ENCODE measurements around the gene PSMB1. TPM values are rescaled to one million over a fixed set of nuclear protein-coding genes. Genes with fewer than 3 reads are reported as not detected.
"Not testable (repeated sequence)": the region's sequence is repeated elsewhere in the genome, so short reads cannot be mapped to it uniquely, and the experiment has no call there.

Gene PSMB1
- polyA plus RNA-seq, 3 donors: 225 to 241 (median 239) TPM

GRCh38 chr6:170504479-170504878 lies 48.6 kb downstream of the PSMB1 start:
- DNase-seq (ENCODE audit: low read depth in 3 of 3, low spot score in 2 of 3): no peak

- DNase-seq (ENCODE audit: low read depth in 3 of 3, low spot score in 2 of 3): no peak
These were observed 49.7 kb downstream of the PSMB1 start for GRCh38 chr6:170503414-170503761.

GRCh38 chr6:170502733-170503413 lies 50.2 kb downstream of the PSMB1 start:
- DNase-seq (ENCODE audit: low read depth in 3 of 3, low spot score in 2 of 3): not testable (repeated sequence)

DNA sequence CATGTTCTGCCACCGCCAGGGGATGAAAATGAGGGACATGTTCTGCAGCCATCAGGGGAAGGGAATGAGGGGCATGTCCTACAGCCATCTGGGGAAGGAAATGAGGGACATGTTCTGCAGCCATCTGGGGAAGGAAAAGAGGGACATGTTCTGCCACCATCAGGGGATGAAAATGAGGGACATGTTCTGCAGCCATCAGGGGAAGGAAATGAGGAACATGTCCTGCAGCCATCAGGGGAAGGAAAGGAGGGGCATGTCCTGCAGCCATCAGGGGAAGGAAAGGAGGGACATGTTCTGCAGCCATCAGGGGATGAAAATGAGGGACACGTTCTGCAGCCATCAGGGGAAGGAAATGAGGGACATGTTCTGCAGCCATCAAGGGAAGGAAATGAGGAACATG lies 50.8 kb downstream of the PSMB1 start:
- not testable (repeated sequence) for DNase-seq (ENCODE audit: low read depth in 3 of 3, low spot score in 2 of 3)

- DNase-seq (ENCODE audit: low read depth in 3 of 3, low spot score in 2 of 3): no peak
These were observed 52.0 kb downstream of the PSMB1 start for GRCh38 chr6:170500955-170501590.

DNA sequence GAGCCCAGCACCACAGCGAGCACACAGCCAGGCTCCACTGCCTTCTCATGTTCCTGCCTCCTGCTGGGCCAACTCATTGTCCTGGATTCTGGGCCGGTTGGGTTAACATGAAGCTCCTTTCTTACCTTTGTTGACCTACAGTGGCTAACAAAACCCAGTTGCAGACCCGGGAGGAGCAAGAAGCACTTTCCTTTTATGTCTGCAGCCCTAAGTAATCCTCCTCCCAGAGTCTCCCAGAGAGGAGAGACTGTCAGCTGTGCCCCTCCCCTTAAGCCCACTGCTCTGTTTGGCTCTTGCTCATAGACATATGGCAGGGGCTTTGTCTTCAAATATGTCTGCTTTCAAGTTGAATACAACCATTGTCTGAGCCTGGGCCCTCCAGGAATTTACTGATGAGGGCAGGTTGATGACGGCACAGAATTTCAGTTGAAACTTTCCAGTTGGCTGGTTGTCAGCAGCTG lies 55.2 kb downstream of the PSMB1 start:
- no peak for DNase-seq (ENCODE audit: low read depth in 3 of 3, low spot score in 2 of 3)

DNA sequence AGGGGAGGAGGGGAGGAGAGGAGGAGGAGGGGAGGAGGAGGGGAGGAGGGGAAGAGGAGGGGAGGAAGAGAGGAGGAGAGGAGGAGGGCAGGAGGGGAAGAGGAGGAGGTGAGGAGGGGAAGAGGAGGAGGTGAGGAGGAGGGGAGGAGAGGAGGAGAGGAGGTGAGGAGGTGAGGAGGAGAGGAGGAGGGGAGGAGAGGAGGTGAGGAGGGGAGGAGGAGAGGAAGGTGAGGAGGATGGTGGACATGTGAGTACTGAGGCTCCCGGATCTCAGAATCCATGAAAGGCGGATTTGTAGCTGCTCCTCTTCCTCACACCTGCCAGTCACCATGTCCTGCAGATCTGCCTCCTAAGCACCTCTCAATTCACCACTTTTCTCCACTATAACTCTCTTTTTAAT lies 59.8 kb downstream of the PSMB1 start:
- DNase-seq (ENCODE audit: low read depth in 3 of 3, low spot score in 2 of 3): no peak

DNA sequence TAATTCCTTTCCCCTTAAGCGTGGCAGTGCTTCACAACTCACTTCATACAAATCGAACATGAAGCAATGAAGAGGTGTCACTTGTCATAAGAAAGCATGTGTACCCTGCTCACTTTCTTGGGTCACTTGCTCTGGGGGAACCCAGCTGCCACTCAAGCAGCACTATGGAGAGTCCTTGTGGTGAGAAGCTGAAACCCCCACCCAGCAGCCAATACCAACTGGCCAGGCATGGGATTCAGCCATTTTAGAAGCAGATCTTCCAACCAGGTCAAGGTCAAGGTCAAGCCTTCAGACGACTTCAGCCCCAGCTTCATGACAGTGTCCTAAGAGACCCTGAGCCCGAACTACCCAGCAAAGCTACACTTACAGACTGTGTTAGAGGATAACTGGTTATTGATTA lies 62.8 kb downstream of the PSMB1 start:
- no peak for DNase-seq (ENCODE audit: low read depth in 3 of 3, low spot score in 2 of 3)

DNA sequence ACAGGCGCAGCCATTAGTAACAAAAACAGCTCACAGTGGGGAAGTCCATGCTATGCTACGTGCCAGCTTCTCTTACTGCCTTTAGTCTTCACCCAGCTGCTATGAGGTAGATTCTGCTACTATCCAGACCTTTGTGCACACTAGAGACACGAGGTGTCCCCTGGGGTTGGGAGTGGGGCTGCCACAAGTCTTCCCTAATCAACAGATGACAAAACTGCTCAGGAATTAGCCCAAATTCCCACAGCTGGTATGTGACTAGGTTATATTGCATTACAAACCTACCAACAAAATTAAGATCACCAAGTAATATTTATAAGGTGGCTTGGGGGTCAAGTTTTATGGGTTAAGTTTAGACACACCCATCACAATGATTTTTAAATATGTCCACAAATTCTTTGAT lies 63.3 kb downstream of the PSMB1 start:
- DNase-seq (ENCODE audit: low read depth in 3 of 3, low spot score in 2 of 3): no peak

DNA sequence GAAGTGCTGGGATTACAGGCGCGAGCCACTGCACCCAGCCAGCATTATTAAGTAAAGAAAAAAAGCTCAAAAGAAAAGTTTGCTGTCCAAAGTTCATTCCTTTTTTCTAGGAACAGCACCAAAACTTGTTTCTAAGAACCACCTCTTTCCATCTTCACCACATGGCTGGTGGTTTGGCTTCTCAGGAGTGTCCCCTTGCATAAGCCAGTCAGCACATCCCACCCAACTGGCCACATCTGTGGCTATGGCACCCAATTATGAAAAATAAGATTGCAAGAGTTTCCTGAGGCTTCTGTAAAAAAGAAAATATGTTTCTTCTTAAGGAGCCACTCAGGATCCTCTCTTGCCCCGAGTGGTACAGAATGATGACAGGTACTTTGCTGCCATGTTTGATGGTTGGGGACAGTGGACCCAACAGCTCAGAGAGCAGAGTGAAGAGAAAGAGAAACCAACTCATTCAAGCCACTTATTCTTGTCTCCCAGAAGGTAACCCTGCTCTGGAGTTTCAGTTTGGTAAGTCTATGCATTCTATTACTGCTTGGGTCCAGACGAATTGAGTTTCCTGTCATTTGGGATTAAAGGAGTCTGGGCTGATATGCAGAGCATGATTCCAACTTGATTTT lies 65.3 kb downstream of the PSMB1 start:
- no peak for DNase-seq (ENCODE audit: low read depth in 3 of 3, low spot score in 2 of 3)

- no peak for DNase-seq (ENCODE audit: low read depth in 3 of 3, low spot score in 2 of 3)
These were observed 67.9 kb downstream of the PSMB1 start for GRCh38 chr6:170485159-170485558.

Other genes with a start within 250 kb of the PSMB1 start
- 10 to 100 TPM; 35.6 to 38.5 (median 37.9) TPM for gene FAM120B, start 246.5 kb downstream of the PSMB1 start, polyA plus RNA-seq (ENCODE audit: insufficient read length in 3 of 3)
- 10 to 100 TPM; 19.2 to 20.0 (median 19.8) TPM for gene TBP, start 1.1 kb upstream of the PSMB1 start, polyA plus RNA-seq (ENCODE audit: insufficient read length in 3 of 3)
- 10 to 100 TPM; 77.3 to 87.1 (median 80.5) TPM for gene PDCD2, start 31.3 kb upstream of the PSMB1 start, polyA plus RNA-seq (ENCODE audit: insufficient read length in 3 of 3)

Data from right renal cortex interstitium (tissue), 3 donors.